ENCODE measurements around the gene MYH11.
"Not testable (repeated sequence)": the region's sequence is repeated elsewhere in the genome, so short reads cannot be mapped to it uniquely, and the experiment has no call there.

The MYH11 gene

DNA sequence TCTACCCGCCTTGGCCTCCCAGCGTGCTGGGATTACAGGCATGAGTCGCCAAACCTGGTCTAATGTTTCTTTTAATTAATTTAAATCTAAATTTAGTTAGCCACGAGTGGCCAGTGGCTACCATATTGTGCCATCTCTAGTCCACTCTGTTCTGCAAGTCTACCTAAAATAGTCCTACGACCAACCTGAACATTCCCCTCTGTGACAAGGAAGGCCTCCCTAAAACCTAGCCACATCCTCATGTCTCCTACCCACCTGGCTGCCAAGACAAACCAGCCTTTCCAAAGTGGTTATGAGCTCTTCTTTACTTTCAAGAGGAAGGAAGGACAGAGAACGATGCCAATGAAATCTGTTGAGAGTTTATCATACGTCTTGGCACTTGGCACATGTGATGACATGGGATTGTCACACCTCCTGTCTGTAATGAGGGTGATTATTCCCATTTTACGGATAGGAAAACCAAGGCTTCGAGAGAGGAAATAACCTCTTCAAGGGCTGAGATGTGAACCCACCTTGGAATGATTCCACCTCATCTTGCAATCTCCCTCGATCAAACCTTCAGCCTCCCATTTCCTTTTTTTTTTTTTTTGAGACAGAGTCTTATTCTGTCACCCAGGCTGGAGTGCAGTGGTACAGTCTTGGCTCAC is 19.7 kb downstream of the MYH11 start:
- DNase-seq = no peak

DNA sequence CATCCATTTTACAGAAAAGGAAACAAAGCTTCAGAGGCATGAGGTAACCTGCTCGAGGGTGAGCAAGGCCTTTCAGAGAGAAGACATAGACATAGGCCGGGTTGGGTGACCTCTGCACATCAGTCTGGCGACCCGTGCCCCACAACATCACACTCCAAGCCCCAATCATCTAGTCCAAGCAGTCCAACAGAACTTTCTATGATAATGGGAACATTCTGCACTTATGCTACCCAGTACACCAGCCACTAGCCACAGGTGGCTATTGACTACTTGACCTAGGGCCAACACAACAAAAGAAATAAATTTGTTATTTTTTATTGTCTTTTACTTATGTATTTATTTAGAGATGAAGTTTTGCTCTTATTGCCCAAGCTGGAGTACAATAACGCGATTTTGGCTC is 20.8 kb downstream of the MYH11 start:
- DNase-seq = no peak

DNA sequence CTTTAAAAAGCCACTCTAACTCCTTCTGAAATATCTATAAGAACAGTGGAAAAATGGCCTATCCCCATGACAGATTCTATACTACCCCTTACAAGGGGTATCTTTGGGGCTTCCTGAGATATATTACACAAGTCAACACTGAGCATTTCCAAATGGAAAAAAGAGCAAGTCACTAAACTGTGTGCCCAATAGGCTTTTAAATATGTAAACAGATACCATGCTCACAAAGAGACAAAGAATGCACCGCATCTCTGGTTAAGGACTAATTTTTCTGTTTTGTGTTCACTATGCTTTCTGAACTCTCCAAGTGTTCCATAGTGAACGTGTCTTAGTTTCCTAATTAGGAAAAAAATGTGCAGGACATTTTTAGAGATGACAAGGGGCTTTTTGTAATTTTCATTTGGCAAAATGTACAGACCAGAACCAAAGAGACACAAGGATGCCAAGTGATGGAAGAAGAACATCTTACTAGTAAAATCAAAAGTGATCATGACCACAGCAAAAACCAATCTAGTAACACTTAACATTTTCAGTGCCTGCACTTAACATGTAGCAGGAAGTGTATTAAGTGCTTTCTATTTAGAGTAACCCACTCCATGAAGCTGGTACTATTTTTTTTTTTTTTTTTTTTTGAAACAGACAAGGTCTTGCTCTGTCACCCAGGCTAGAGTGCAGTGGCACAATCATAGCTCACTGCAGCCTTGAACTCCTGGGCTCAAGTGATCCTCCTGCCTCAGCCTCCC is 21.5 kb downstream of the MYH11 start:
- no peak for DNase-seq

DNA sequence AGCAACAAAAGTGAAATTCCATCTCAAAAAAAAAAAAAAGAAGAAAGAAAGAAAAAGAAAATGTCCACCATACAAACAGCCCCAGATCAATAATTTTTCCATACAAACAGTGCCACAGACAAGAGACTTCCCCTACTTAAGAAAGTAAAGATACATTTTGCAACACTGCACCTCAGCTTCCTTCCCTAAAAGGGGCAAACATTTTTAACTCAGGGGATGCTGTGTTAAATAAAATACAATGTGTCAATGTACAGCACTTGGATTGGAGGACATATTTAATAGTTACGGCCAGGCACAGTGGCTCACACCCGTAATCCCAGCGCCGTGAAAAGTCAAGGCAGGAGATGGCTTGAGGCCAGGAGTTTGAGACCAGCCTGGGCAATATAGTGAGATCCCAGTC is 22.3 kb downstream of the MYH11 start:
- no peak for DNase-seq

DNA sequence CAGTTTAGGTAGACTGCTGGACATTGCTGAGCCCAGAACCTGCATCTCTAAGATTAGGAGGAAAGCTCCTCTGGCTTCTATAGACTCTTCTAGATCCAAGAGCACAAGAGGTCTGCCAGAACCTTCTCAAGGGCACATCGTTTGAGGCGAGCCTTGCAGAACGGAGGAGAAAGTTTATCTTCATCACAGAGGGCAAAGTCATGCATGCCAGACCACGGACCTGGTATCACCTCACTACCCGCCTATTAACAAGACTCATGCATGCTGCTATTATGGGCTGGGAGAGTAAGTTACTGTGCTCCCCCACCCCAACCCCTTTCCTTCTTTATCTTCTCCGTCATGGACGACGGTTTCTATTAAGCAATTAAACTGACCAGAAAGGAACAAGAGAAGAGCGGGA is 23.3 kb downstream of the MYH11 start:
- DNase-seq = no peak

DNA sequence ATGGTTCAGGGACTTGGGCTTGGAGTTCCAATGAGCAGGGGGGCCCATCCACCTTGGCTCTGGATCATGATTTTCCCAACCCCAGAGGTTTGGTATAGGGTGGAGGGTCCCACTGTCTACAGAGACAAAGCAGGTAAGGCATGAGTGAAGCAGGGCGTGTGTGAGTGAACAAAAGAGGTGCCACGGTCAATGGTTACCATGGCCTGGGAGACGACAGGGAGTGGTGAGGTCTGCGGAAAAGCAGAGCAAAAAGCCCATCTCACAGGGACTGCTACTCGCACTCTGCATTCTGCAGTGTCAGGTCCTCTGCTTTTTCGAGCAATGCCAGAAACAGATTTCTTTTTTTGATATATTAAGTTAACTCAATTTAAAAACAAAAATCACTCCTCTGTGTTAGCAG is 24.6 kb downstream of the MYH11 start:
- DNase-seq = no peak

DNA sequence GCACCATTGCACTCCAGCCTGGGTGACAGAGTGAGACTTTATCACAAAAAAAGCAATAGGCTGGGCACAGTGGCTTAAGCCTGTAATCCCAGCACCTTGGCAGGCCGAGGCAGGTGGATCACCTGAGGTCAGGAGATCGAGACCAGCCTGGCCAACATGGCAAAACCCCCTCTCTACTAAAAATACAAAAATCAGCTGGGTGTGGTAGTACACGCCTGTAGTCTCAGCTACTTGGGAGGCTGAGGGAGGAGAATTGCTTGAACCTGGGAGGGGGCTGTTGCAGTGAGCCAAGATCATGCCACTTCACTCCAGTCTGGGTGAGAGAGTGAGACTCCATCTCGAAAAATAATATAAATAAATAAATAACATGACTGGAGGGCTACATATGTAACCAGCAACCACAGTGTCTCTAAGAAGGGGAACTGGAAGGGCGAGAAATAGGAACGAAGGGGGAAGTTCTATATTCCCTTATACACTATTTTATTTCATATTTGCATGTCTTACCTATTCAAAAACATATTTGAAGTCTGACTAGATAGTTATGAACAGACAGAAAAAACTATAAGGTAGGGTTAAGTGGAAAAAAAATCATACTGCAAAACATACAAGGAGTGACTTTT is 25.9 kb downstream of the MYH11 start:
- no peak for DNase-seq

DNA sequence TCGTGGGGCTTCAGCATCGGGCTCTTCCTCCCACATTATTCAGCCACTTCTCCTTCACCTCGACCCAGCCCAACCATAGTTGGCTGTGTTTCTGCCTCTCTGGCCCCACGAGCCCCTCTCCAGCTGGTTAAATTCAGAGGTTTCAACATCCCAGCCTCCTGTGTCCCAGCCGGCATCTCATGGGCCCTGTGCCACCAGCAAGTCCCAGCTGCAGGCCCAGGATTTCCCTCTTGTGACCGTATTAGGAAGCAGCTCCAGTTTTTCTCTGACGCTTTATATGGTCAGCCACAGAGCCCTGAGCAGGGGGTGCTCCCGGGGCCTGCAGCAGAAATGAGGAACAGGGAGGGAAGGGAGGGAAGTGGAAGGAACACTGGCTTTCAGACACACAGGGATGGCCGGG is 27.4 kb downstream of the MYH11 start:
- peak; percentile 38 for DNase-seq

DNA sequence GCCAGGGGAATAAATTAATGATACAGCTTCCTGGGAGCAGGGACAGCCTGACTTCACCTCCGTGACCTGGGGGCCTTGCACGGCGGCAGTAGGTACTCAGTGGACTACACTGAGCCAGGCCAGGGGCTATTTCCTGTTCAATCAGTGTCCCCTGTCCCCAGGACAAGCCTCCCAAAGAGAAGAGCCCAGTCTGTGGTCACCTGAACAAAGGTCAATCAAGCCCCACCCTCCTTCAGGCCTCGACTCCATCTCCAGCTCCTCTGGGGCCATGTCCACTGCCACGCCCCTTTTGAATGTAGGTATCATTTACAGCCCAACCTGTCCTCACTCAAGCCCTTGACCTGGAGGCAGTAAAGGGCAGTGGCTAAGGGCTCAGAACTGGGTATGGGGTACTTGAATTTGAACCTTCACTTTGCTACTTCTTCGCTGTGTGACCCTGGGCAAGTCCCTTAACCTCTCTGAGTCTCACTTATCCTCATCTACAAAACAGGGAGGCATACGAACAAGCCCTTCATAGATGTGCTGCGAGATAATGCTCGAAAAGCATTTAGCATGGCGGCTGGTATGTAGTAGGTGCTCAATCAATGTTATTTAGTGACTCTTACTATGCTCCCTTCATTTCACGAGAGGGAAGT is 29.0 kb downstream of the MYH11 start:
- DNase-seq = no peak

DNA sequence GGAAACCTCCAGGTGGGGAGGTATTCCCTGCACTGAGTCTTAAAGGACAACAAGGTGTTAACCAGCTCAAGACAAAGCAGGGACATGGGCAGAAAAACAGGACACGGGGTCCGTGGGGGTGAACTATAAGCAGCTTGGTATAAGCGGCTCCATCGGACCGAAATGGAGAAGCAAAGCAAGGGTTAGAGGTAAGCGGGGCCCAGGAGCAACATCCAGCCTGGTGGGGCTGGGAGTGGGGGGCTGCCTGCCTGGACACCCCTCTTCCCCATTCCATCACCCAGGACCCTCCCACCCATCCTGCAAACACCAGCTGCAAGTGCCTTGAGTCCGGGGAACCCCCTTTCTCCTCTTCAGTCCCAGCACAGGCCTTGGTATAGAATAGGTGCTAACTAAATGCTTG is 29.5 kb downstream of the MYH11 start:
- no peak for DNase-seq

DNA sequence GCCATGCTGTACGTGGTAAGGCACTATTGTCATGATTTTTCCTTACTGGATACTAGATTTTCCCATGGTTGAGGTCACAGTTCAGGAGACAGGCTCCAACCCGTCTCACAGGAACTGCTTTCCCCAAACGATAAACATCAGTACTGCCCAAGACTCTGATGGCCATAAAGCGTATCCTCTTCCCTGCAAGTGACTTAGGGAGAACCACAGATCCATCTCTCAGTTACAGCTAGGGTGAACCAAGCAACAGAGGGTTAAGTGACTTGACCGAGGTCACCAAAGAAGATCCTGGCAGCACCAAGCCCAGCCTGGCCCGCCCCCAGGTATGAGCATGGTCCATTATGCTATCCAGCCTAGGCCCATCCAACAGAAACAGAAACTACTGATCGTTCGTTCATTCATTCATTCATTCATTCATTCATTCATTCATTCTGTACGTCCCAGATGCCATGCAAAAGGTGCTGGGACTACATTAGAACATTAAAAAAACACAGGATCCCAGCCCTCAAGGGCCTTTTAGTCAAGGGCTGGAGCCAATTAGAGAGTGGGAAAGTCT is 31.0 kb downstream of the MYH11 start:
- no peak for DNase-seq

DNA sequence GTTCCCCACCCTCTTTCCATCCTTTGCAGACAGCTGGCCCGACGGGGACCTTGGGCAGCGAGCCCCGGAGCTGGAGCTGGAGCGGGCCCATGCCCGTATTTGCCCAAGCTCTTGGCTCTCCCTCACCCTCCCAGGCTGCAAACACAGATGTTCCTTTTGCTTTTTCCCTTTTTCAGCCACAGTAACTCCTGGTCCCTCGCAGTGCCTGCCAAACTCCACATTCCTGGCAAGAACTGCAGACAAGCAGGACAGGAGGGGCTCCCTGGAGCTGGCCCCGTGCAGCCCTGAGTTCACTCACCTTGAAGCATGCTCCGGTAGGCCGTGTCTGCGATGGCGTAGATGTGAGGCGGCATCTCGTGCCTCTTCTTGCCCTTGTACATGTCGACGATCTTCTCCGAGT is 33.9 kb downstream of the MYH11 start:
- no peak for DNase-seq

DNA sequence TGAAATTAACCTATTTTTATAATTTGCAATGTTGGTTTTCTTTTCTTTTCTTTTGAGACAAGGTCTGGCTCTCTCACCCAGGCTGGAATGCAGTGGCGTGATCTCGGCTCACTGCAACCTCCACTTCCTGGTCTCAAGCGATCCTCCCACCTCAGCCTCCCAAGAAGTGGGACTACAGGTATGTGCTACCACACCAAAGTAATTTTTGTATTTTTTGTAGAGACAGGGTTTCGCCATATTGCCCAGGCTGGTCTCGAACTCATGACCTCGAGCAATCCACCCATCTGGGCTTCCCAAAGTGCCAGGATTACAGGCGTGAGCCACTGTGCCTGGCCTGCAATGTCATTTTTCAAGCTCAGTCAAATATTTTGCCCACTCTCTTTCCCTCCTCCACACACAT is 36.0 kb downstream of the MYH11 start:
- DNase-seq = no peak

DNA sequence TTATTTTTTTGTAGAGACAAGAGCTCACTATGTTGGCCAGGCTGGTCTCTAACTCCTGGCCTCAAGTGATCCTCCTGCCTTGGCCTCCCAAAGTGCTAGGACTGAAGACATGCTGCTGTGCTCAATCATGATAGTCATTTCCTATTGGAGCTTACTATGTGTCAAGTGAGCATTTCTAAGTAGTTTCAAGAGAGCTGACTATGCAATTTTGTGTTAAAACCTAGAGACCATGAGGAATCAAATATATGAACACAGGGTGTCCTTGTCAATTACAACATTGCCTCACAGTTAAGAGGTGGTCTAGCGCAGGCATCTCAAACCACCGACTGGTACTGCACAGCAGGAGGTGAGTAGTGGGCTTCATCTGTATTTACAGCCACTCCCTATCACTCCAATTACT is 37.8 kb downstream of the MYH11 start:
- no peak for DNase-seq

DNA sequence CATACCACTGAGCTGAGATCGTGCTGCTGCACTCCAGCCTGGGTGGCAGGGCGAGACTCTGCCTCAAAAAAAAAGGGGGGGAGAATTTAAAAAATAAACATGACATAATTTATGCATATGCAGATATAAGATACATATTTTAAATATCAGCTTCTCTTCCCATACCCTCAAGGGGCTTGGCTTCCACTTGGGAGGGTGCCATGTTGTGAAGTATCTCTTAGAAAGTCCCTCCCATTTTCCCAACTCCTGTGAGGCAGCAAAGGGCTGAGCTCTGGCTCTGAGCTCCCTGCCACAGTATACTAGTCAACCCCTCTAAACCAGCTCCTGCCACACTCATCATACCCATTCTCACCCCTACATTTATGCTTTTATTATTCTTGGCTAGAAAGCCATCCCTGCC is 39.4 kb downstream of the MYH11 start:
- DNase-seq = no peak

DNA sequence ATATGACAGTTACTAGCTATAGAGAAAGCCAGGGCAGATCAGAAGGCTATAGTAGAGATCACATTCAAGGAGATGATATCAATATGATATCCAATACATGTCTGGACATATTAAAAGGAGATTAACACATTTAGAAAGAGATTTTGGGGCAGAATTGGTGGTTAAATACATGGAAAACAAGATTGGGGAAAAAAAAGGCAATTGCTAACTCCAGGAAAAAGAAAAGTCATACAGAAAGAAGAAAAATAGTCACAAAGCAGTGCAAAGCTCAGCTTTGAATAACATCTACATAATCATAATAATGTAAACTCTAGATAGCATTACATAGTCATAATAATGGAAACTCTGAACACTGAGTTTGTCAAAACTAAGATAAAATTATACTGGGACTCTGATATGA is 40.6 kb downstream of the MYH11 start:
- no peak for DNase-seq

DNA sequence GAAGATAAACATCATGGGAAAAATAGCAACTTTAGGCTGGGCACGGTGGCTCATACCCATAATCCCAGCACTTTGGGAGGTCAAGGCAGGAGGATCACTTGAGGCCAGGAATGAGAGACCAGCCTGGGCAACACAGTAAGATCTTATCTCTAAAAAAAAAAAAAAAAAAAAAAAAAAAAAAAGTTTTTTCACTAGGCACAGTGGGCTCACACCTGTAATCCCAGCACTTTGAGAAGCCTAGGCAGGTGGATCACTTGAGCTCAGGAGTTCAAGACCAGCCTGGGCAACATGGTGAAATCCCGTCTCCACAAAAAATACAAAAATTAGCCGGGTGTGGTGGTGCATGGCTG is 44.5 kb downstream of the MYH11 start:
- DNase-seq = not testable (repeated sequence)

DNA sequence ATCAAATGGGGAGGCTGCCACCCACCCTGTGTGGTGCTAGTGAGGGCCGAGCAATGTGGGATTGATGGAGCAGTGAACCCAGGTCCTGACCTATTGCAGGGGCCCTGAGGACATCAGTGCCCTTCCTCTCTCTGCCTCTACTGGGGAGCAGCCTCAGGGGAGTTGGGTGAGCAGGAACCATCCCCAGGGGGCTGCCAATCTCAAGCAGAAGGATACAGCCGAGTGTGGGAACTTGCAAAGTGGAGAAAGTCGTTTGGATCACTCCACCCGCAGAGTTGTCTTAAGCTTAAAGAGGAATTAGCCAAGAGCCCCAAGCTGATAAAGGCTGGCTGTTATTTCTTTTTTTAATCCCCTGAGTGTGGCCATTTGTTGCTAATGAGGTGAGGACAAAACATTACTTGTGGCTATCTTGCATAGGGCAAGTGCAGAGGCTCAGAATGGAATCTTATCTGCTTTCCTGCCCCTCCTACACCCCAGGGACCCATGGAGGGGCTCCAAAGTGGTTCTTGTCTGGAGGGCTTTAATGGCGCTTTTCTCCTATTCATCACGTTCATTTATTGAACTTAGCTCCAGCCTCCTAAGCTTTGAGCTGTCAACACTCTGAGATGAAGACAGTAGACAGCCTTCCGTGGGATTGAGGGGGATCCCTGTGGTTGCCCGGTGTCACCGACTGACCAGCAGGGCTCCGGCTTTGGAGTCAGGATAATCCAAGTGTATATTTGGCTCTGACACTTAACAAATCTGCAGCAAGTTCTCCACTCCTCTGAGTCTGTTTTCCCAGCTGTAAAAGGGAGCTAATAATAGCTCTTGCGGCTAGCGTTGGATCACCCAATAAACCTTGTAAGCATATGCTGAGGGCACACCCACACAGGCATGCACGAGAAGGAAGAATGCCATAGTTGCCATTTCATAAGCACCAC is 45.1 kb downstream of the MYH11 start:
- DNase-seq = peak; percentile 85

DNA sequence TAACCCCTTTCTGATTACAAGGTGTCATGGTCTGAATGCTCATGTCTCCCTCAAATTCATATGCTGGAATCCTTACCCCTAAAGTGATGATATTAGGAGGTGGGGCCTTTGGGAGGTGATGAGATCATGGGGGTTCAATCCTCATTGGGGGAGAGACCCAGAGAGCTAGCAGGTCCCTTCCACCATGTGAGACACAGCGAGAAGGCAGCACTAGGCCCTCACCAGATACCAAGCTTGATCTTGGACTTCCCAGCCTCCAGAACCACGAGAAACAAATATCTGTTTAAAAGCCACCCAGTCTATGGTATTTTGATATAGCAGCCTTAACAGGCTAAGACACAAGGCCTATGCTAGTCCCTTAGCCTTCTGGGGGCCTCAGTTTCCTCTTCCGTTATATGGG is 45.9 kb downstream of the MYH11 start:
- no peak for DNase-seq

DNA sequence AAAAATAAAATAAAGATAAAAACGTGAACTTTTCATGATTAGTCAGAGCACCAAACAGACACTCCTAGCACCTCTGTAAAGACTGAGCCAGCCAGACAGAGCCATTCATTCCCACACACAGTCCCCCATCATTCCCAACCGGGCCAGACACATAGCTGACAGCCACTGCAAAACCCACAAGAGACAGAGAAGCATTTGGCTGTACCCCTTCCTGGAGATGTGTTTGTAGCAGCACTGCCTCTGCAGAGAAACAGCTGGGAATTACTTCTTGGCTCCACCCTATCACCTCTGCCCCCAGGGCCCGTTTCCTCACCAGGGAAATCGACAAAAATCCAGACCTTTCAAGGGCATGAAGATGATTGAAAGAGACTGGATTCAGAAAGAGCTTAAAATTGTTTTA is 46.4 kb downstream of the MYH11 start:
- no peak for DNase-seq

DNA sequence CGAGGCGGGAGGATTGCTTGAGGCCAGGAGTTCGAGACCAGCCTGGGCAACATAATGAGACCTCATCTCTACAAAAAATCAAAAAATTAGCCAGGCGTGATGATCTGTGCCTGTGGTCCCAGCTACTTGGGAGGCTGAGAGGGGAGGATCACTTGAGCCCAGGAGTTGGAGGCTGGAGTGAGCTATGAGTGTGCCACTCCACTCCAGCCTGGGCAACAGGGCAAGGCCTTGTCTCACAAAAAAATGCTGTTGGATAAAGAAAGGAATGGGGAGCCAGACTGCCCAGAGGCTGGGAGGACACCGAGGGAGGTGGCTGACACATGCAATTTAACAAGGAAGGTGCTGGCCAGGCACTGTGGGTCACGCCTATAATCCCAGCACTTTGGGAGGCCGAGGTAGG is 47.5 kb downstream of the MYH11 start:
- DNase-seq = not testable (repeated sequence)

DNA sequence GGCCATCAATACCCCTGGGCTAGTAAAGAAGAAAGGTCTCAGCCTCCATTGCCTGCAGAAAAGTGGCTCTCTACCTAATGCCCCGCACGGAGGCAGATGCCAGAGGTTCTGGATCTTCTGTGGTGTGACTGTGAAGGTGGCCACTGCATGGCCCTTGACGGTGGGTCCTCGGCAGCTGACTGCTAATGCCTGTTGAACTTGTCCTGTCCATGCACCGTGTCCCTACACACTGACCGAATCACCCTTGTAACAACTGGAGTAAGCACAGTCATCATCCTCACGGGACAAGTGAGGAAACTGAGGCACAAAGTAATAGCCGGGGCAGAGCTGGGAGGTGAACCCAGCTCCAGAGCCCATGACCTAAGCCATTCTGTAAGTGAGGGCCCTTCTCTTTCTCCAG is 48.8 kb downstream of the MYH11 start:
- no peak for DNase-seq

DNA sequence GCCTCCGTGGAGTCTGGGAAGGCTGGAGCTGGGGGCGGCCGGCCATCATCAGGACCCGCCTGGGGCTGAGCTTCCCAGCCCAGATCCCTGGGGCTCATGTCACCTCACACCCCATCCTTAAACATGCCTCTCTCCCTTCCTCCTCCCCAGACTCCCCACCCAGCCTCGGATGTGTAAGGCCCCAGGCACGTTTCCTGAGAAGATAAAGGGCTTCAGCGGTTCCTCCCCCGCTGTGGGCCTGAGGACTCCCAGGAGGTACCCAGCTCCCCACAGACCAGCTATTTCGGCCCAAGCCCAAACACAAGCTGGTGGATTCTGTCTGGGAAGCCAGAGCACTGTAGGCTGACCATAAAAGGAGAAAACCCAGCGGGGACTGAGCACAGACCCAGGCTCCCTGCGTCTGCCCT is 49.2 kb downstream of the MYH11 start:
- DNase-seq = no peak

Data from fibroblast of skin of right quadriceps (primary cell).